ENCODE data around the gene TCF4.

TCF4 gene

DNA sequence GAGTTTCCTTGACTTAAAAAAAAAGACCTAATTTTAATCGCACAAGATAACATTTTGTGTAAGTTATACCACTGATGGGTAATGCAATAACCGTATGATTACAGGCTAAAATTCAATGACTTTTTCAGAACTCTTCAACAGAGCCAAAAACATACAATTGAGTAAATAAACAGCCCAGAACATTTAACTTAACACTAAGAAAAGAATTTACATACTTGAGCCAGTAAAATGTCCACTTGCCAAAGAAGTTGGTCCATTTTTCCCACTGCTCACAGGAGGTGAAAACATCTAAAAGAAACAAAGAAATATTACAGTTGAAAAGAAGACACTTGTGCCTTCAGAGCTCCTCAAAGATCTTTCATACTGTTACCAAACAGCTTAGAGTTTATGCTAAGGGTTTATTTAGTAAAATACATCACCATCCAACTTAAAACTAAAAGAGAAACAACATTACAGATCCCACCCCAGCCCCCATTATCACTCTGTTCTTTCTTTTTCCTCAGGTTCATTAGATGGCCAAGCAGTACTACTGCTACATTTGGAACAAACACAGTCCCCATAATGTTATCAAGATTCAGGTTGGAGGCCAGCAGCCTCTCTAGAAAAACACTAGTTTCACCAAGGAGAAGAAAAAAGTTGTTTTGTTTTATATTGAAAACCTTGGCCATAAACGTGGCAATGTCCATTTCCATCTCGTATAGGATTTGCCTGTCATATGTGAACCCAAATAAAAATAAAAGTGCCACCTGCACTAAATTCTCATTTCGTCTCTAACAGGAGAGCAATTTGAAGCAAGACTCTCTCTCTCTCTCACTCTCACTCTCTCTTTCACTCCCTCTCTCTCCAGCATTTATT, 2.7 kb downstream of the TCF4 start:
- no peak for FAIRE-seq

DNA sequence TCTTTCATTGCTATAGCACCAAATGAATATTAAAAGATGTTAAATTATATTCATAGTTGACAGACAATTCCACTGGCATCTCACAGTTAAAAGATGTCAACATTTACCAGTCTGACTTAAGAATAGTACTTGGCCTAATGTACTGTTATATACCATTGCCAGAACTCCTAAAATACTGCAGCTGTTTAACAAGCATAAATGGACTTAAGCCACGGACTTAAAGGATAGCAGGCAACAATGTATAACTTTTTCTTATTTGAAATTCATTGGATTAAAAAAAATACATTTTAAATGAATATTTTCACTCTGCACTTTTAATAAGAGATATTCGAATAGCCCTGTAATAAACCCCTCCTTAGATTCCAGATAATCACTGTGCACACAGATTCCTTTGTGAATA, 3.8 kb downstream of the TCF4 start:
- no peak for FAIRE-seq

DNA sequence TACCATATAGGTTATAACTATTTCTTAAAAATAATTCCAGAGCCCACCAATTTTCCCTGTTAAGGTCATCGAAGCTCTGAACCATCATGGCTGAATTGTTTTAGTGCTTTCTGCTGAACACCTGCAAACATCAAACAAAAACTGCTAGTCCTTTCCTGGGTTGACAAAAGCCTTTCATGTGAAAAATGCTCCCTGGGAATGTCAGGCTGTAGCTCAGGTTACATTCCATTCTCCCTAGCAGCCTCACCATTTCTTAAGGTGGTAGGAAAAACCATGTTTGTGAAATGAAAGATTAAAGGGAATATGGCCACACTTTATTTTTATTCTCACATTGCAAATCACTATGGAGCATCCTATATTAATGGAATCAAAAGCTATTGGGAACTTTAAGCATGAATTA, 5.7 kb downstream of the TCF4 start:
- FAIRE-seq, result peak; percentile 64

DNA sequence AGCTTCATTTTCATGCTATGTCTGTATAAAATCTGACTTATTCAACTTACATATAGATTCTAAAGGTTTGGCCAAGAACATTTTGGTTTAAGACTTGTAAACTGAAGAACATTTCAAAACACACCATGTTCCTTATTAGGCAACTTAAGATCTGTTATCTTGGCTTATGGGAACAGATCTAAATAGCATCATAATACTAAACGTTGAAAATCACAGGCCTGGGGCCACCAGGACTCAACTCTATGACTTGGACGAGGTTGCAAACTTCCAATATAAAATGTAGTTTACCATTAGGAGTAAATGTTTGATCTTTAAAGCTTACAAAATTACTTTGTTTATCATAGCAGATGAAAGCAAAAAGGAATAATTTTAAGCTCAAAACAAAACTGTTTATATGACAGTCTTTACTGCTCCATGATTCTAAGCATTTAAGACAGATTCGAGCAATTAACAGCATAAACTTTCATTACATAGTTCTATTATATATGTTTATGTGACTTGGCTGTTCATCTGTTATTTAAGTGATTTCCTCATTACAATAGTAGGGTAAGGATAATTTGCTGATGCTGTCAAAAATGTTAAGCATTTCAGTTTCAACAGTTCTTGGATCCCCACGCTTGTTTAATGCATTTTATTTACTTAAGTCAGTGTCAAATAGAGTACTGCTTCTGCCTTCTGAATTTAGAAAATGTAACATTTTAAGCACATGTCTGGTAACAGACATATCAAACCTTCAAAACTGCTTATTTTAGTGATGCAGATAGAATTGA, 8.3 kb downstream of the TCF4 start:
- peak; percentile 79 for FAIRE-seq

GRCh38 chr18:55577812-55578539, 10.0 kb downstream of the TCF4 start:
- FAIRE-seq, result no peak

DNA sequence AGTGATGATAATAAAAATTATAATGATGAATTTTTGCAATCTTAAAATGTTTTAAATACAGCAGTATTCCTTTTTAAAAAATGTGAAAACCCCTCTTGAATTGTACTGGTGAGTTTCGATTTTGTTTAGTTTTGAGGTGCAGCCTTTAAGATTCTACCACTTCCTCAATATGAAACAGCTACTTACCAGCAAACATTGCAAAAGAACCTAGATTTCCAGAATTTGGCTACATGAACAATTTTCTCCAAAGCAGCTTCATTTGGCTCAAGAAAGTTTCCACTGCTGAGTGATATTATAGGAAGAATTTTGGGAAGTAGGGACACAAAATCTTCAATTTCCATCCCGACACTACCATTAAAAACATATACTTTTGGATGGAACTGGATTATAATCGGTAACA, 12.0 kb downstream of the TCF4 start:
- FAIRE-seq, result no peak

DNA sequence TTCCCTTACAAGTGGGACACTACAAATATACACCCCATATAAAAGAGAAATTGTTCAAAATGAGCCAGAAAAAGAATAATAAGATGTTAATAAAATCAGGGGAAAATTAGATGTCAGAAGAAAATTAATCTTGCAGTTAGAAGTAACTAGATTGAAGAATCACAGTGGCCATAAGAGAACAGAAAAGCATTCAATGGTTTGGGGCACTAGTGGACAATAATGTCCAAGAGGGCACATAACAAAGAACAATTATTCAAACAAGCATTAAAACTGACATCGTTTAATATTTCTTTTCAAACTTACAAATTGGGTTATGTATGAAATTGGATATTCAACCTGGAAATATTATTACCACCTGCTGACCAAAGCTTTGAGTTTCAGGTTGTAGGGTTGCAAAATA, 12.9 kb downstream of the TCF4 start:
- no peak for FAIRE-seq

GRCh38 chr18:55573386-55573785, 14.6 kb downstream of the TCF4 start:
- FAIRE-seq, result no peak

DNA sequence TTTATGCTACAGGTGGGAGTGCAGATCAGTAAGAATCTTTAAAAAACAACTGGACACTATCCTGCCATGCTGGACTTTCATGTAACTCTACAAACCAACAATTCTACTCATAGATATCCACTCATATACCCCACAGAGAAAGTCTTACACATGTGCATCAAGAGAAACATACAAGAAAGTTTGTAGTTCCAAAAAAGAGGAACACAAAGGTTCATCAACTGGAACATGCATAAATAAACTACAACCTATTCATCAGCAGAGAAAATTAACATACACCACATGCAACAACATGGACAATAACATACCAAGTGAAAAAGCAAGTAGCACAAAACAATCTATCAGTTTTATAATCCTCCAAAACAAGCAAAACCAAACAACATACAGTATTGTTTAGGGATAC, 17.0 kb downstream of the TCF4 start:
- no peak for FAIRE-seq

GRCh38 chr18:55566456-55566935, 21.5 kb downstream of the TCF4 start:
- no peak for FAIRE-seq

GRCh38 chr18:55559739-55560138, 28.3 kb downstream of the TCF4 start:
- no peak for FAIRE-seq

- FAIRE-seq, result peak; percentile 43
These were observed 30.8 kb downstream of the TCF4 start for GRCh38 chr18:55557211-55557610.

GRCh38 chr18:55555395-55556027, 32.5 kb downstream of the TCF4 start:
- FAIRE-seq, result no peak

GRCh38 chr18:55552526-55553189, 35.3 kb downstream of the TCF4 start:
- no peak for FAIRE-seq

DNA sequence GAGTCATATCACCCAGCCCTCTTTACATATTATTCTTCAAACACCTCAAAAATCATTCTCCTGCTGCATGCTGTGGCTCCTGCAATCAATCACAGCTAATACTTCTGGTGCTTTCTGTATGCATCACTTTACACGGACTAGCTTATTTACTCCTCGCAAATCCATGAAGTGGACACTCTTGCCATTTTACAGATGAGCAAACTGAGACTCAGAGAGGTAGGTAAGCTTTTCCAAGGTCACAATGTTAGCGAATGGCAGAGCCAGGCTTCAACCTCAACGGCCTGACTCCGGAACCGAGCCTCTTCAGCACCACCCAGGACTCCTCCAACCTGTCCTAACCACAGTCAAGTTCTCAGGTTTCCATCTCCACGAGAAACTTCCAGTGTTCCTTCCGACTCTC, 36.8 kb downstream of the TCF4 start:
- no peak for FAIRE-seq

- FAIRE-seq, result no peak
These were observed 37.5 kb downstream of the TCF4 start for GRCh38 chr18:55550471-55550870.

GRCh38 chr18:55549474-55550104, 38.4 kb downstream of the TCF4 start:
- no peak for FAIRE-seq

GRCh38 chr18:55547705-55548056, 40.3 kb downstream of the TCF4 start:
- FAIRE-seq, result no peak

DNA sequence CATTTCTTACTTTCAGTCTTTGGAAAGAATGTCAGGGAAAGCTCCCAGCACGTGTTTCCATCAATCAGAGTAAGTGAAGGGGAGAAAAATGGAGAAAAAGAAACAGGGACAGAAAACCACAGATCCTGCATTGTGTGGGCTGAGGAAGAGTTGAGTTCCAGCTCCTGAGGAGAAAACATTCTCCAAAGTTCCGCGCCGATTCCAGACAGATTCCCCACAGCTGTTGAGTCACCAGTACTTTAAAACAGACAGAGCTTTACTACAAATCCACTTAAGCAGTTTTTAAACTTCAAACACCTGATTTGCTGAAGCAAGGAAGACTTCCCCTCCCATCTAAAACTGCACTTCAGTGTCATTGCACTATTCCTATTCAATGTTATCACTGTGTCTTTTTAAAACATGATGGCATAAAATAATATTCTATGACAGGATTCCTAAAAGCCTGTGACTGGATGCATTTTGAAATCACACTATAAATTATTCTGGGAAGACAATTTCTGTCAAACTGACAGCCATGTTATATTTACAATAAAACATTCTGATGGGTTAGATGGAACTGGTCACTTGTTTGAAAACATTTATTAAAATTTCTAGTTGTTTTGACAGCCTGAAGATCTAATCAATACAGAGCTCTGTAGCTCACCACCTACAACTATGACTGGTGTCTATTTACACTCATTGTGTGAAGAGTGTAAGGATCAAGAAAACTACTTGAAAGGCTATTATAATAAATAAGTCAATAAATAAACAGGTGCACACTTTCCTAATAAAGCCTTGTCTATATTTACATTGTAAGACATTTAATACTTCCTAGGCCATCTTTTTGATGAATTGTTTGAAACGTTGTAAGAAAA, 40.9 kb downstream of the TCF4 start:
- FAIRE-seq, result no peak

GRCh38 chr18:55544014-55544413, 44.0 kb downstream of the TCF4 start:
- FAIRE-seq, result no peak
